Mesothelial cell of epicardium (in vitro differentiated cells): ENCODE data around the gene ALOXE3. TPM values are rescaled to one million over a fixed set of nuclear protein-coding genes. Genes with fewer than 3 reads are reported as not detected.
A peak's percentile ranks its signal among the peaks of the same experiment; 100 is the strongest.
"Not testable (repeated sequence)": the region's sequence is repeated elsewhere in the genome, so short reads cannot be mapped to it uniquely, and the experiment has no call there.

ENCODE experiments used
- DNase-seq, 2 experiments: peaks; one replicate each; pipeline ENCODE4 v3.0.0; 2021; ENCODE audit warnings: low spot score in 2 of 2; ENCODE audit not compliant: unreplicated experiment in 2 of 2
- H3K27ac Mint-ChIP-seq: 2 replicates; pipeline ENCODE4 v1.8.0; 2021; ENCODE audit warnings: mixed read lengths
- H3K27me3 Mint-ChIP-seq: 2 replicates; pipeline ENCODE4 v1.8.0; 2021; ENCODE audit warnings: low read depth, mixed read lengths
- H3K36me3 Mint-ChIP-seq: 2 replicates; pipeline ENCODE4 v1.8.0; 2021; ENCODE audit warnings: mixed read lengths
- H3K4me1 Mint-ChIP-seq: 2 replicates; pipeline ENCODE4 v1.8.0; 2021; ENCODE audit warnings: mixed read lengths
- H3K4me3 Mint-ChIP-seq: 2 replicates; pipeline ENCODE4 v1.8.0; 2021; ENCODE audit warnings: mild to moderate bottlenecking, moderate library complexity, mixed read lengths
- H3K9me3 Mint-ChIP-seq: 2 replicates; pipeline ENCODE4 v1.8.0; 2021; ENCODE audit warnings: mixed read lengths
- total RNA-seq: library from RNA; stranded (reverse); gene quantifications from 3 replicates; pipeline ENCODE4 v1.2.1, GENCODE V29; 2021
- TF ChIP-seq, protein P1 (sequence below): fragments of 200-600 bp; sonication (generic); IDR thresholded peaks from one replicate; pipeline ENCODE4 v1.5.0; 2021; ENCODE audit warnings: antibody characterized with exemption; ENCODE audit not compliant: unreplicated experiment

ALOXE3 gene
- total RNA-seq, 1 donor from 2014 or later = 0.09 TPM

DNA sequence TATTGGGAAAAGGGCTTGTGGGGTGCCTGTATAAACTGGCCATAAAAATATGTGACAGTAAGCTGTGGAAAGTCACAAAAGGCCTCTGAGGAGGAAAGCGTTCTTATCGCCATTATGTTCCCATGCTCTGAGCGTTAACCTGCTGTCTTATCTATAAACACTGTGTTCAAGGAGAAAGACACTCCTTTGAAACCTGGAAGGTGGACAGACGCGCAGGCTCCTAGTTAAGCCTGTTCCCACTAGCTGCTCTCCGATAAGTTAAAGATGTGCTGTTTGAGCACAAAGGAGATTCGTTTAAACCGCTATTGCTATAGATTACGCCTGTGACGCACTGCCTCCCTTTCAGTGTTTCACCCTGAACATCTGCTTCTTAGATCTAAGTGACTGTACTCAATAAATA lies 36.0 kb downstream of the ALOXE3 start:
- Mint-ChIP-seq H3K9me3 (no peaks in the 10 kb centered on the region), H3K27me3 (peaks cover 88% of the 10 kb centered on the region), H3K27ac (no peak overlapping the region), H3K4me1 (peaks cover 8% of the 10 kb centered on the region), H3K36me3 (no peaks in the 10 kb centered on the region), H3K4me3 (no peak overlapping the region)
- no peak for DNase-seq
- TF ChIP-seq, protein P1, sequence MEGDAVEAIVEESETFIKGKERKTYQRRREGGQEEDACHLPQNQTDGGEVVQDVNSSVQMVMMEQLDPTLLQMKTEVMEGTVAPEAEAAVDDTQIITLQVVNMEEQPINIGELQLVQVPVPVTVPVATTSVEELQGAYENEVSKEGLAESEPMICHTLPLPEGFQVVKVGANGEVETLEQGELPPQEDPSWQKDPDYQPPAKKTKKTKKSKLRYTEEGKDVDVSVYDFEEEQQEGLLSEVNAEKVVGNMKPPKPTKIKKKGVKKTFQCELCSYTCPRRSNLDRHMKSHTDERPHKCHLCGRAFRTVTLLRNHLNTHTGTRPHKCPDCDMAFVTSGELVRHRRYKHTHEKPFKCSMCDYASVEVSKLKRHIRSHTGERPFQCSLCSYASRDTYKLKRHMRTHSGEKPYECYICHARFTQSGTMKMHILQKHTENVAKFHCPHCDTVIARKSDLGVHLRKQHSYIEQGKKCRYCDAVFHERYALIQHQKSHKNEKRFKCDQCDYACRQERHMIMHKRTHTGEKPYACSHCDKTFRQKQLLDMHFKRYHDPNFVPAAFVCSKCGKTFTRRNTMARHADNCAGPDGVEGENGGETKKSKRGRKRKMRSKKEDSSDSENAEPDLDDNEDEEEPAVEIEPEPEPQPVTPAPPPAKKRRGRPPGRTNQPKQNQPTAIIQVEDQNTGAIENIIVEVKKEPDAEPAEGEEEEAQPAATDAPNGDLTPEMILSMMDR = no peak

DNA sequence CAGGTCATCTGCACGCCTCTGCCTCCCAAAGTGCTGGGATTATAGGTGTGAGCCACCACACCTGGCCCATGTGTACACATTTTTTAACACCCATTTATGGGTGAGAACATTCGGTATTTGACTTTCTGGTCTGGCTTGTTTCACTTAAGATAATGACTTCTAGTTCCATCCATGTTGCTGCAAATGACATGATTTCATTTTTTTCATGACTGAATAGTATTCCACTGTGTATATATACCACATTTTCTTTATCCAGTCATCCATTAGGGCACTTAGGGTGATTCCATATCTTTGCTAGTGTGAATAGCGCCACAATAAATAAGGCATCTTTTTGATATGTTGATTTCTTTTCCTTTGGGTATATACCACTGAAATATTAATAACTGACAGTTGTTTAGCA lies 36.4 kb downstream of the ALOXE3 start:
- Mint-ChIP-seq H3K27ac (no peak overlapping the region), H3K9me3 (no peaks in the 10 kb centered on the region), H3K4me3 (no peak overlapping the region), H3K4me1 (peaks cover 8% of the 10 kb centered on the region), H3K27me3 (peaks cover 88% of the 10 kb centered on the region), H3K36me3 (no peaks in the 10 kb centered on the region)
- TF ChIP-seq, protein P1 = no peak
- no peak for DNase-seq

DNA sequence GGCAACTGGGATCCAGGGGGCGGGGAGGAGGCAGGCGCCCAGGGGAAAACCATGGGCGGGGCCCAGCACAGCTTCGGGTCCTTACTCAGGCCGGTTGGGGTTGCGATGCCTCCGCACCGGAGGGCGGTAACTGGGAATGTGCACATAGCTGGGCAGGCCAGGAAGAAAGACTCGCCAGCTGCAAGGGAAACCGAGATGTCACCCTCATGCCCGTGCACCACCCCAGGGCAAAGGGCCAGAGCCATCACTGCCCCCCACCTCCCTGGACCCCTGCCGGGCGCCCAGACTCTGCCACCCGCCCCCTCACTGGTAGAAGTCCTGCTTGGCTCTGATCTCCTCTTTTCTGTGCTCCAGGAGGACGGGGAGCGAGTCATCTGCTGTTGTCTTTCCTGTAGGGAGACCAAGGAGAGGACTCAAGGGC lies 37.5 kb downstream of the ALOXE3 start:
- no peak overlapping the region for H3K4me3 Mint-ChIP-seq

DNA sequence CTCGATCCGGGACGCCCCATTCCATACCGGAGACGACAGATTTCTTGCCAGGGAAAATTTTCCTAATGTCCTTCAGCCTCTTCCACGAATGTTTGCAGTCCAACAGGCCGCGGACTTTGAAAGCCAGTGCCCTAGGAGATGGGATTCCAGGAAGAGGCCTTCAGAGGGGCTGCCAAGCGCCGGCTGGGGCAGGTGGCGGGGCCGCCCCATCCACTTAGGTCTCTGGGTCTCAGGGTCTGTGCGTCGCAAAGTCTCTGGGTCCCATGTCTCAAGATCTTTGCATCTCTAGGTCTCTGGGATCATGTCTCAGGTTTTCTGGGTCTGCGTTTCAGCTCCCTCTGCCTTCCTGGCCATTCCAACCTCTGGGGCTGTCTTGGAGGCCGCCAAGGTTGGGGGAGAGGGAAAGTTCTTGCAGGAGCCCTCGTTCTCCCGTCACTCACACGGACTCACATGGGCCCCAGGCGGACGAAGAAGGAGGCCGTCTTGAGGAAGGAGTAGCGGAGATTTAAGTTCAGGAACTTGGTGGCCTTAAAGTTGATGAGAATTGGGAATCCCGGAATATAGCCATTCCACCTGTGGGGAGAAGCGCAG lies 38.0 kb downstream of the ALOXE3 start:
- peaks cover 91% of the 10 kb centered on the region for H3K27me3 Mint-ChIP-seq
- no peaks in the 10 kb centered on the region for H3K36me3 Mint-ChIP-seq
- H3K27ac Mint-ChIP-seq = no peak overlapping the region
- DNase-seq = no peak
- TF ChIP-seq, protein P1 = peak; percentile 17
- peak overlapping the region; percentile 75 for H3K4me3 Mint-ChIP-seq
- H3K9me3 Mint-ChIP-seq = no peaks in the 10 kb centered on the region
- H3K4me1 Mint-ChIP-seq = peaks cover 8% of the 10 kb centered on the region

More for the DNA sequence above, 37.5 kb downstream of the ALOXE3 start:
- TF ChIP-seq, protein P1 = no peak
- Mint-ChIP-seq H3K27me3 (peaks cover 91% of the 10 kb centered on the region), H3K36me3 (no peaks in the 10 kb centered on the region), H3K9me3 (no peaks in the 10 kb centered on the region), H3K4me1 (peaks cover 8% of the 10 kb centered on the region), H3K27ac (no peak overlapping the region)
- no peak for DNase-seq

DNA sequence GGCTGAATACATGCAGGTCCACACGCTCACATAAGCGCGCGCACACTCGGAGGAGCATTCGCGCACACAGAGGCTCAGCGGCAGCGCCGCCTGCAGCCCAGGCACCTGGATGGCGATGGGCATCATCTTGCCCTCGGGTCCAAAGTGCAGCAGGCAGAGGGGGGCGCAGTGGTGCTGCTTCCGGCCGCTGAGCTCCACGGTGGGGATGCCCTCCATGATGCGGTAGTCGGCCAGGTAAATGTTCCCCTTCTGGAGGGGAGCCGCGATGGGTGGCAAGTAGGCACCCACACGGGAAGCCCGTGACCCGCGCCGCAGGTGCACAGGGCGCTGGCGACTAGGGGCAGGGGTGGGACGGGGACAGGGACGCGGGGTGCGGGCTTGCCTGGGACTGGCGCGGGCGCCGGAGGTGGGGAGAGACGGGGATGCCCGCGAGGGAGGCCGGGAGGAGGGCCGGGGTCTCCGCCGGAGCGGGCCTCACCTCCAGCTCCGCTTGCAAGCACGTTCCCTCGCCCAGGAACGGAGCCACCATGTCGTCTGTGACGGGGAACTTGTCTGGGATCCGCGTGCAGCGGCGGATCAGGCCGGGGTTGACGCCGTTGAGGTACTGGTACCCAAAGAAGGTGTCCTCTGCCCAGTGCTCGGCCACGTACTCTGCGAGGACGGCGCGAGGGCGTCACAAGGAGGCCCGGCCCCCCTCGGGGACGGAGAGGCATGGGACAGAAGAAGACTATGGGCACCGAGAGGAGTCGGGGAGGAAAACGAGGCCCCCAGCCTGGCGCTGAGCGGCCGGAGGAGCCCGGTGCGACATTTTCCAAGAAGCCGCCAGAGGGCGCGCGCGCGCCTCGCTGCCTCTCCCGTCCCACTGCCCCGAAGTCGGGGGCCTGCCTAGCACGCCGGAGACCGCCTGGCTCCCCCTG lies 38.8 kb downstream of the ALOXE3 start:
- no peak overlapping the region for H3K27ac Mint-ChIP-seq
- H3K4me1 Mint-ChIP-seq = peaks cover 8% of the 10 kb centered on the region
- peak overlapping the region; percentile 75 for H3K4me3 Mint-ChIP-seq
- TF ChIP-seq, protein P1 = peak; percentile 92
- DNase-seq = peak; percentile 70 to 86
- peaks cover 91% of the 10 kb centered on the region for H3K27me3 Mint-ChIP-seq
- H3K9me3 Mint-ChIP-seq = no peaks in the 10 kb centered on the region
- H3K36me3 Mint-ChIP-seq = no peaks in the 10 kb centered on the region

DNA sequence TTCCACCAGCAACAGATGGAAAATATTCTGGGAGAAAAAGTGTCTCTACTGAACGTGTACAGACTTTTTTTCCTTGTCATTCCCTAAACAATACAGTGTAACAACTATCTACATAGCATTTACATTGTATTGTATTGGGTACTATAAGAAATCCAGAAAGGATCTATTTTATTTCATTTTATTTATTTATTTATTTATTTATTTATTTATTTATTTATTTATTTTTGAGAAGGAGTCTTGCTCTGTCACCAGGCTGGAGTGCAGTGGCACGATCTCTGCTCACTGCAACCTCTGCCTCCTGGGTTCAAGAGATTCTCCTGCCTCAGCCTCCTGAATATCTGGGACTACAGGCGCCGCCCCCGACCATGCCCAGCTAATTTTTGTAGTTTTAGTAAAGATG lies 40.4 kb downstream of the ALOXE3 start:
- DNase-seq, H3K36me3 Mint-ChIP-seq, H3K9me3 Mint-ChIP-seq, H3K27ac Mint-ChIP-seq, H3K4me3 Mint-ChIP-seq: not testable (repeated sequence)
- peaks cover 94% of the 10 kb centered on the region for H3K27me3 Mint-ChIP-seq
- peaks cover 16% of the 10 kb centered on the region for H3K4me1 Mint-ChIP-seq
